Activated CD8-positive, alpha-beta memory T cell treated with anti-CD3 and anti-CD28 coated beads, Interleukin-2, amount 50 U/mL, for 1 hour (primary cell): ENCODE data around the gene MZF1.
"Not testable (repeated sequence)": the region's sequence is repeated elsewhere in the genome, so short reads cannot be mapped to it uniquely, and the experiment has no call there.

Source experiments
- DNase-seq: peaks from one replicate; pipeline ENCODE4 v3.0.0-alpha.2; 2020; ENCODE audit errors: extremely low read depth

Gene MZF1

DNA sequence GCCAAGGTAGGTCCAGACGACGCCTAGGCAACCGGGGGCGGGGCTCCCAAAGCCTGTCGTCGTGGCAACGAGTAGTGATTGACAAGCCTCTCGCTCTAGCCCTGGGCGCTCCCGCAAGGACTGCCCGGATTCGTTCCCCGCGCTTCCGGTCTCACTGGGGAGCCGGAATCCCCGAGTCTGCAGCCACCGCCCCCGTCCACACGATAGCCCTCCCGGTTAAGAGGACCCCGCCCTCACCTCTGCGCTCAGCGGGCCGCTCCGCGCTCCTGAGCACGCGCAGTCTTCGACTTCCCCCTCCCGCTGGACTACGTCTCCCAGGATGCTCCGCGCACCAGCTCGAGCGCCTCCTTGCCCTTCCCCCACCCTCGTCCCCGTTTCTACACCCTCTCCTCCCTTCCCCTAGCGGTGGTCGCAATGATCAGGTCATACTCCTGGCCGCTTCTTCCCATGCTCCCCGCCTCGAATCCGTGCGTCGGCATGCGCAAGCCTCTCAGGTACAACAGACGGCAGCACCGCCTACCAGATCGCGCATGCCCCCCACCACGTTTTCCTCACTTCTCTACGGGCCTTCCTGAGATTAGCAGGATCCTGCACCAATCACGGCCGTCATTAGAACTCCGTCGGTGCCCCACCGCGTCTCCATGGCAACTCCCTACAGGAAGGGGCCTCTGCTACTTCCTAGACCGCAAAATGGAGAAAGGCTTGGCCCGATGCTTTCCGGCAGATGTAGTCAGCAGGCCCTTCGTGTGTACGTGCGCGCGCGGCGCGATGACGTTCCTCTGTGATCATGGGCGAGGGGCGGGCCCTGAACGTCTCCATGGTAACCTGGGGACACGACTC lies at the start of gene MZF1:
Gene MZF1 (minus strand): TSS at position 518 of the 840 bp plus-strand sequence. CDS start 1,946 bp downstream, outside the sequence.
- DNase-seq, result peak; percentile 100

DNA sequence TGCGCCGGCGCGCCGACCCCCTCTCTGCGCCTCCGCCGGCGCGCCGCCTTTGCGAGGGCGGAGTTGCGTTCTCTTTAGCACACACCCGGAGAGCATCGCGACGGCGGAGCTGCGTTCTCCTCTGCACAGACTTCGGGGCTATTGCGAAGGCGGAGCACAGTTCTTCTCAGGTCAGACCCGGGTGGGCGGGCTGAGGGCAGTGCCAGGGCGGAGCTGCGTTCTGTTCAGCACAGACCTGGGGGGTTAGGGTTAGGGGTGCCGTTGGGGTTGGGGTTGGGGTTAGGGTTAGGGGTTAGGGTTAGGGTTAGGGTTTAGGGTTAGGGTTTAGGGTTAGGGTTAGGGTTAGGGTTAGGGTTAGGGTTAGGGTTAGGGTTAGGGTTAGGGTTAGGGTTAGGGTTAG lies 34.1 kb upstream of the MZF1 start:
- not testable (repeated sequence) for DNase-seq

DNA sequence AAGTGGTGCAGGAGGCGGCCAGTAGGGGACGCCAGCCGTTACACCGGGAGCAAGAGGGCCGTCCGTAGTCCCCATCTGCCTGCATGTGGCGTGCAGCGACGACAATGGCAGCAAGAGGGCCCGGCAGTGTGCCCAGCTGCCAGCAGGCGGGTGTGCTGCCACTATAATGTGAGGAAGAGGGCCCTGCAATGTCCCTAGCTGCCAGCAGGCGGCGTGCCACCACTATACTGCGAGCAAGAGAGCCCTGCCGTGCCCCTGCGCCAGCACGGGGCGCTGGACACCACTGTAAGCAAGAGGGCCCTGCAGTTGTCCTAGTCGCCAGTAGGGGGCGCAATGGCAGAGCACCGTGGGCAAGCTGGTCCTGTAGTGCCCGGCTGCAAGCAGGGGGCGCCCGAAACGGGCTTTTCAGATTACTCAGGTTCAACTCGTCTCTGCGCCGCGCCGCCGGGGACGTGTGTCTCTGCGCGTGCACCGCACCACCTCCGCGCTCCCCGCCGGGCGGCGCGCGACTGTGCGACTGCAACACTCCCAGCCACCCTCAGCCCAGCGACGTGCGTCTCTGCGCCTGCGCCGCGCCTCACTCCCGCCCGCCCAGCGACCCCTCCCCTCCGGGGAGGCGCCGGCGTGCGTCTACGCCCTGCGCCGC lies 33.2 kb upstream of the MZF1 start:
- not testable (repeated sequence) for DNase-seq

DNA sequence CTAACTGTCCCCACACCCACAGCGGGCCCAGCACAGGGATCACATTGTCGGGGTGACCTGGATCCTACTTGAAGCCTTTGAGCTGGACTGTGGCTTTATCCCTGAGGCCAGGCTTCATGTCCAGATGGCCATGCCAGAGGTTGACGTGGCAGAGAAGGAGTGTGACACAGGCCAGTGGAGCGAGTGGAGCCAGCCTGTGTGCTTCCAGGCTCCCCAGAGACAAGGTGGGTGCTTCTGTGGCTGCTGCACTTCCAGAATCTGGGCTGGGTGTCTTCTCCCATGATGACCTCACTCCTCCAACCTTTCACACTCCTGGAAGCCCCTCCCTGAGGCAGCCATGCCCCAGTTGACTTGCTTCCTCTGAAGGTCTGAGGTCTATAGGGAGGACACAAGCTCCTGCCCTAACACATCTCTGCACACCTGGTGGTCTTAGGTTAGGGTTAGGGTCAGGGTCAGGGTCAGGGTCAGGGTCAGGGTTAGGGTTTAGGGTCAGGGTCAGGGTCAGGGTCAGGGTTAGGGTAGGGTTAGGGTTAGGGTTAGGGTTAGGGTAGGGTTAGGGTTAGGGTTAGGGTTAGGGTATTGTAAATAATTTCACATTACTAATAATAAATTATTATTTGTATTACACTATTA lies 13.1 kb upstream of the MZF1 start:
- no peak for DNase-seq

DNA sequence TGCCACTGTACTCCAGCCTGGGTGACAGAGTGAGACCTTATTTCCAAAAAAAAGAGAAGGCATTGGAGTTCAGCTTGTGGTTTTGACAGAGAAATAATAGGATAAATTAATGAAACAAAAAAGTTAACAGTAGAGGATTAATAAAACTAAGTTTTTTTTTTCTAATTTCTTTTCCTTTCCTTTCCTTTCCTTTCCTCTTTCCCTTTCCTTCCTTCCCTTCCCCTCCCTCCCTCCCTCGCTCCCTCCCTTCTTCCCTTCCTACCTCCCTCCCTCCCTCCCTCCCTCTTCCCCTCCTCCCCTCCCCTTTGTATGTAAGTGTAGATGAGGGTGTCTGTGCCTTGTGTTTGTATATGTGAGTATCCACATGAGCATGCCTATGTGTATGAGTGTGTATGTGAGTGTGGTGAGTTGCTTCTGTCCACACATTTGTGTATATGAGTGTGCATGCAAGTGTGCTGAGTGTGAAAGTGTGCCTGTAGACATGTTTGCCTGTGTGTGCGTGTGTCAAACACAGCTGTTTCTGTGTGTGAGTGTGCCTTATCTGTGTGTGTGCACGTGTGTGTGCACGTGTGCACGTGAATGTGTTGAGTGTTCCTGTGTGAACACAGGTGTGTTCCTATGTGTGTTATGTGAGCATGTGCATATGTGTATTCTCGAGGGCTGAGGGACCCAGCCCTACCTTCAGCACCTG lies 12.5 kb upstream of the MZF1 start:
- no peak for DNase-seq

DNA sequence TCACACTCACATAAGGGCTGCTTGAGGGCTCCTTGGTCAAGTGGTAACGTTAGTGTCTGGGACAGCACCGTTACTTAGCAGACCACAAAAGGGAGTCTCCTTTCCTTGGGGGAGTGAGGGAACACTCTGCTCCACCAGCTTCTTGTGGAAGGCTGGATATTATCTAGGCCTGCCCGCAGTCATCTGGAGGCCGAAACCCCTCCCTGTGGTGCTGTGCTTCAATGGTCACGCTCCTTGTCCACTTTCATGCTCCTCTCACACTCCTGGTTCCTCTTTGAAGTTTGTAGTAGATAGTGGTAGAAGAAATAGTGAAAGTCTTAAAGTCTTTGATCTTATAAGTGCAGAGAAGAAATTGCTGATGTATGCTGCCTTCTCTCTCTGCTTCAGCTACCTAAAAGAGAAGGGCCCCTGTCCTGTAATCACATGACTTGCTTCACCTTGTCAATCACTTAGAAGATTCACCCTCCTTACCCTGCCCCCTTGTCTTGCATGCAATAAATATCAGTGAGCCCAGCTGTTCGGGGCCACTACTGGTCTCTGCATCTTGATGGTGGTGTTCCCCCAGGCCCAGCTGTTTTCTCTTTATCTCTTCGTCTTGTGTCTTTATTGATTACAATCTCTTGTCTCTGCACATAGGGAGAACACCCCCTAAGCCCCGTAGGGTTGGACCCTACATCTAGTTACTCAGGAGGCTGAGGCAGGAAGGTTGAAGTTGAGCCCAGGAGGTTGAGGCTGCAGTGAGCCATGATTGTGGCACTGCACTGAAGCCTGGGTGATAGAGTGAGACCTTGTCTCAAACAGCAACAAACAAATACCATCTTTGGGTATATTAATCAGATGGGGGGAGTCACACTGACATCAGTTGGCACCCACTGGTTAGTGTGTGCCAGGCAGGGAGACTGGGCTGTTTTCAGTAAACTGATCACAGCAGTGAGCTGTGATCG lies 11.6 kb upstream of the MZF1 start:
- DNase-seq, result no peak

DNA sequence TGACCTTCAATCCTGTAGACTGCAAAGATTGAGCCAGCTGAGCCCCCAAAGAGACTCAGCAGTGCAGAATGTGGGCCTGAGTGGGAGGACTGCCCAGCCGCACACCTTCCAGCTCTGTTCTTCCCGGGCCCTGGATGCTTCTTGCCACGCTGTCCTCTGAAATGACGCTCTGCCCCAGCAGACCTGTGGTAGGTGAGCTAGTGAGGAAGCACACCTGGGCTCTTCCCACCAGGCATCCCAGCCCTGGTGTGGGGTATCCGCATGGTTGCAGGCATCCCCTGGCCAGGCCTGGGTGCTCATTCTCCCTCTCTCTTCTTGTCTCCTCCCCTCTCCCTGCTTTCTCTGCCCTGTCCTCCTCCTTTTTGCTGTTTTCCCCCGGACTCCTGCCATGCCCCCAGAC lies 9.8 kb upstream of the MZF1 start:
- no peak for DNase-seq

DNA sequence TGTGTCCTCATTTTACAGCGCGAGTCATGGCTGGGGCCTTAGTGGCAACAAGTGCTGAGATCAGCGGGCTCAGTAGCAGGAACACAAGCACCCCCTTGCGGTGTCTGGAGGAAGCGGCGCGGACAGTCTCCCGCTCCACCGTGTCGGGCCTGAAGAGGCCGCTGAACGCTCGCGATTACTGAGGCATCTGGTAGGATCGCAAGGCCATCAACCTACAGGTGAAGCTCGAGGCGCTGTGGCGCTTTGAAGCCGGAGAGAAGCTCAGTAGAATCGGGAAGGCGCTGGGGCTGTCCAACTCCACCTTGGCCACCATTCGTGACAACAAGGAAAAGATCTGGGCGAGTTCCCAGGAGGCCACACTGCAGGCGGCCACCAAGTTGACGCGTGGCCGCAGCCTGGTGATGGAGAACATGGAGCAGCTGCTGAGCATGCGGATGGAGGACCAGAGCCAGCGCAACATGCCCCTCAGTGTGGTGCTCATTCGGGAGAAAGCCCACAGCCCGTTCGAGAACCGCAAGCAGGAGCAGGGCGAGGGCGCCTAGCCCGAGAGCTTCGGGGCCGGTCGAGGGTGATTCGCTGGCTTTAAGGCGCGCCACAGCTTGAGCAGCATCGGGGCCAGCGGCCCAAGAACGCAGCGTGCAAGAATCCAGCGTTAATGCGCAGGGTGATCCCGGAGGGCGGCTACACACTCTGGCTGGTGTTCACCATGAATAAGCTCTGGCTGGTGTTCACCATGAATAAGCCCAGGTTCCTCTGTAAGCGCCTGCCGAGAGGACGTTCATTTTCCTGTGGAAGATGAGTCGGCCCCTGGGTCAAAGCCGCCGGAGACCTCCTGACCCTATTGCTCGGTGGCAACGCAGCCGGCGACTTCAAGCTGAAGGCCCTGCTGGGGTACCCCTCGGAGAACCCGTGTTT lies 8.3 kb upstream of the MZF1 start:
- peak; percentile 73 for DNase-seq

DNA sequence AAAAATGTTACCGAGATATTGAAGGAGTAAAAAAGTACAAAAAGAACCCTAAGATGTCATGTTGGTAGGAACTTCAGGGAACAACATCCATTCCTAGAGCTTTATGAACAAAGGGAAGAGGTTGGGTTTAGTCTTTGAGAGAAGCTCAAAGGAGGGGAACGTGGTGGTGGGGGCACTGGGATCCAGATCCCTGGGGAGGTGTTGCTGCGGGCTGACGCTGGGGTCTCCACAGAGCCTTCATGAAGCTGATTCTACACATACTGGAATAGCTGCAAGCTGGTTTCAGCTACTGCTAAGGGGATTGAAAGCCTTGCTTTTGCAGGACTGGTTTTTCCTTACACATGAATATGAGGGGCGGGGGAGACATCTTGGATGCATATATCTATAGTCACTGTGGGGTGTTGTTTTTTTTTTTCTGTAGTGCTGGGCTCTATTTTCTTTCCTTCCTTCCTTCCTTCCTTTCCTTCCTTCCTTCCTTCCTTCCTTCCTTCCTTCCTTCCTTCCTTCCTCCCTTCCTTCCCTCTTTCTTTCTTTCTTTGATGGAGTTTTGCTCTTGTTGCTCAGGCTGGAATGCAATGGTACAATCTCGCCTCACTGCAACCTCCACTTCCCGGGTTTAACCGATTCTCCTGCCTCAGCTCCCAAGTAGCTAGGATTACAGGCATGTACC lies 6.5 kb upstream of the MZF1 start:
- no peak for DNase-seq

DNA sequence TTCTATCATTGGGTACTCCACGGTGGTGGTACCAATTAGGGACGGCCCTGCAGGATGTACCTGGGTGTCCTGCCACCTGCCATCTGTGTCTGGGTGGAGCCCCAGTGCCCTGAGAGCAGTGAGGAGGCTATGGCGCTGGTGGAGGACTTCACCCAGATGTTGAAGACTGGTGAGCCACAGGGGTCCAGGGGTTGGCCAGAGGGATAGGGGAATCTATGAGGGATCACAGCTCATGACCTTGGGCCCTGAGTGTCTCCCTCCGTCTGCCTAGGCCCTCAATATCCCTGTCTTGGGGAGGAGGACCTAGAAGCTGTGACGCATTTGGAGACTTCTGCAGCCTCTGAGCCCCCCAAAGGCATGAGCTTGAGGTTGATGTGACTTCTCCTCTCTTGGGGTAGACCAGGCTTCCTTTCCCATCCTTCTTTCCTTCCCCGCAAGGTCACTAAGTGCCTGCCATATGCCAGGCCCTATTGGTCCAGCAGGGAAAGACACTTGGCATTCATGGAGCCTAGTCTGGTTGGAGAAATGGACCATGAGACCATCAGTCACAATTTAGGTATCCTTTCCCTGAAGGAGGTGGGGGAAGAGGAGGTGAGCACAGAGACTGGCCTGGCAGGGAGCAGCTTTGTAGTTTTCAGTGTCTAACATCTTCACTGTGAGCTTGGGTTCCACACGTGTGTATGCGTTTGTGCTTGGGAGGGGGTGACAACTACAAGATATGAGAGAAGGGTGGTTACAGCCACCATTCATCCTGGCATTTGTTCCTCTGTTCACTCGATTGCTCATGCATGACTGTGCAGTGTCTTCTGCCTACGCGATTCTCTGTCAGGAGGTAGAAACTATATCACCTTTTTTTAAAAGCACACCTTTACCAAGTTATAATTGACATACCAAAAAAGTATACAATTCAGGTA lies 5.1 kb upstream of the MZF1 start:
- no peak for DNase-seq

DNA sequence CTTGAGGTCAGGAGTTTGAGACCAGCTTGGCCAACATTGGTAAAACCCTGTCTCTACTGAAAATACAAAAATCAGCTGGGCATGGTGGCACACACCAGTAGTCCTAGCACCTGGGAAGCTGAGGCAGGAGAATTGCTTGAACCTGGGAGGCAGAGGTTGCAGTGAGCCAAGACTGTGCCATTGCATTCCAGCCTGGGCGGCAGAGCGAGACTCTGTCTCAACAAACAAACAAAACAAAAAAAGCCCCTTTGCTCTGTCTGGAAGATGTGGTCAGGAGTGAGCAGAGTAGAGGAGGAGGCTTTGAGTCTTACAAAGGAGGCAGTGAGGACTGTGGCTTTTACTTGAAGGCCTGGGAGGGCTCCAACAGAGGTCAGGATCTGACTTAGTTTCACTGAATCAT lies 4.4 kb upstream of the MZF1 start:
- DNase-seq, result not testable (repeated sequence)

DNA sequence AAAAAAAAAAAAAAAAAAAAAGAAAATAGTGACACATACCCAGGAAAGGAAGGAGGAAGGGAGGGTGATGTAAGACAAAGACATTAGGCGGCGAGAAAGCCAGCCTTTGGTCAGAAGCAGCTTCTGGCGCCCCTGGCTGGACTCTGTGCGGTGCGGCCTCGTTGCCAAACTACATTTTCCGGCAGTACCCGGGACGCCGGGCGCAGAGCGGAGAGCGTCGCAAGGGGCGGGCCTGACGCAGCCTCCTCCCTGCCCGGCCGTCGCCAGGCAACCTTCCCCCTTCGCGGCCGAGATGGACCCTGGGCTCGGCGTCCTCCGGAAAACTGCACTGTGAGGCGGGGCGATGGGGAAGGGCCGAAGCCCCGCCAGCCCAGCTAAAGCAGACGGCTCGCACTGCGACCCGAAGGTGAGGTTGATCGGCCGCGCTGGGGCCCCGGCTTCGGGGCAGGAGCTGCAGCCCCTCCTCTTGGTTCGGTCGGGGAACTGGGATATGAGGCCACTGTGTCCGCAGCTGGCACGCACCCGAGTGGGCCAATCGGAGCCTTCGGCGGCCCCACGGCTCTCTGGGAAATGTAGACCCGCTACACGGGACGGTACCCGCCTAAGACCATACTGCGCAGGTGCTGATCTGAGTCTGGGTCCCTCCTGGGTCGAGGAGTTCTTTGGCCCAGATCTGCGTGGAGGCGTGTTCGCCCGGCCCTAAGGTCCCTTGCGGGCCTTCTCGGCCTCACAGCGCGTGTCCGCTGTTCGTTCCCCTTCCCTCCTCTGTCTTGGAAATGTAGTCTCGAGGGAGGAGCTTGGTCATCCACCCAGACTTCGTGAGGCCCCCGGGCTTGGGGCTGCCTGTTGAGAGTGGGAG lies 2.3 kb upstream of the MZF1 start:
- DNase-seq, result peak; percentile 28

DNA sequence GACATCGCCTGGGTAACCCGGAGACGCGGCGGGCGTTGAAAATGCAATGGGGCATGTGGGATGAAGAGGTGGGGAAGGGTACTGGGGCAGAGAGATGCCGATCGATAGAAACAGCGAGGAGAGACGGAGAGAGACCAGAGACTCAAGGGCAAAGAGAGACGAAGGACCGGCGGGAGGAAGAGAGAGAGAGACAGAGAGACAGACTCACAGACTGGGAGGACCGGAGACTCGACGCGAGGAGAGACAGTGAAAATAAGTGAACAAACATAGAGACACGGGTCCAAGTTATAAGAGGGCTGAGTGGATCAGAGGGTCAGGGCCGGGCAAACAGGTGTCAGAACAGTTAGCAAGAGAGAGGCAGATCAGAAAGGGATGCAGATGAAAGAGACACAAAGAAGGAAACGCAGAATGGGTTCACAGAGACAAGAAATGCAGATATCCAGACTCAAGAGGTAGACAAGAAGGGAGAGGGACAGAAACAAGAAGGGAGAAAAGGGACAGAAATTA lies 576 bp upstream of the MZF1 start:
- no peak for DNase-seq

DNA sequence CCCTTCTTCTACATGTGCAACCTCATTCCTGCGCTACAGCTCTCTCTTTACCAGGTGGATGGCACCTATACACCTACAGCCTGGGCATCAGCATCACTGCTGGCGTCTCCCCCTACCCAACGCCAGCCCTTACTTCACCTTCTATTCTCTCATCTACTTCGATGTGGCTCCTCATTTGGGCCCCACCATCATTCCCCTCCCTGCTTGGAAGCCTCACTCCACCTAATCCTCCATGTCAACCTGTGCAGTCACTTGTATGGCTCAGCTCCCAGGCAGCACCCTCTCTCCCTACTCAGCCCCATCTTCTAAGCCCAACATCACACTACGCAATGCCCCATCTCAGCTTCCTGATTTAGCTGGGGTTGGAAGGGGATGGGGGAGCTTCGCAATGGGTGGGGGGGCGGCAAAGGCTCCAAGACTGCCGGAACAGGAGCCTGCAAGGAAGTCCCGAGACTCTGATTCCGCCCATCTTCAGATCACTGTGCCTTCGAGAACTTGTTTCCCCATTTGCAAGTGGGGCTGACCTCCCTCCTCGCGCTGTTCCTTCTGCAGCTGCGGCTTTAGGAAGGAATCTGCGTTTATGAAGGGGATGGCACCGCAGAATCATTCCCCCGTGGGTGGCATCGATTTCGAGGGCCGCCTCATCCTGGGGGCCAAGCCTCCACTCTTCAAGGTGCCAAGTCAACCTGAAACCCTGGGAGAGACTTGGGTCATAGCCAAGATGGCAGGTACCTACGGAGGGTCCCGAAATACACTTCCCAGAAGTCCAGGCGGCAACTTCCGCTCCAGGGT lies 913 bp downstream of the MZF1 start:
- DNase-seq, result no peak

DNA sequence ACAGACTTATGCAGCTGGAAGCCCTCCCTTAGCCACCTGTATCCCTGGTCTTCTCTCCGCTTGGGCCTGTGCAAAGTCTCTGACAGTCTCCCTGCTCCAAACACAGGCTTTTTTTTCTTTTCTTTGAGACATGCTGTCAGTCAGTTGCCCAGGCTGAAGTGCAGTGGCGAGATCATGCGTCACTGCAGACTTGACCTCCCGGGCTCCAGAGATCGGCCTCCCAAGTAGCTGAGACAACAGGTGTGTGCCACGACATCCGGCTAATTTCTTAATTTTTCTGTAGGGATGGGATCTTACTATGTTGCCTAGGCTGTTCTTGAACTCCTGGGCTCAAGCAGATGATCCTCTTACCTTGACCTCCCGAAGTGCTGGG lies 1.6 kb downstream of the MZF1 start:
- no peak for DNase-seq

DNA sequence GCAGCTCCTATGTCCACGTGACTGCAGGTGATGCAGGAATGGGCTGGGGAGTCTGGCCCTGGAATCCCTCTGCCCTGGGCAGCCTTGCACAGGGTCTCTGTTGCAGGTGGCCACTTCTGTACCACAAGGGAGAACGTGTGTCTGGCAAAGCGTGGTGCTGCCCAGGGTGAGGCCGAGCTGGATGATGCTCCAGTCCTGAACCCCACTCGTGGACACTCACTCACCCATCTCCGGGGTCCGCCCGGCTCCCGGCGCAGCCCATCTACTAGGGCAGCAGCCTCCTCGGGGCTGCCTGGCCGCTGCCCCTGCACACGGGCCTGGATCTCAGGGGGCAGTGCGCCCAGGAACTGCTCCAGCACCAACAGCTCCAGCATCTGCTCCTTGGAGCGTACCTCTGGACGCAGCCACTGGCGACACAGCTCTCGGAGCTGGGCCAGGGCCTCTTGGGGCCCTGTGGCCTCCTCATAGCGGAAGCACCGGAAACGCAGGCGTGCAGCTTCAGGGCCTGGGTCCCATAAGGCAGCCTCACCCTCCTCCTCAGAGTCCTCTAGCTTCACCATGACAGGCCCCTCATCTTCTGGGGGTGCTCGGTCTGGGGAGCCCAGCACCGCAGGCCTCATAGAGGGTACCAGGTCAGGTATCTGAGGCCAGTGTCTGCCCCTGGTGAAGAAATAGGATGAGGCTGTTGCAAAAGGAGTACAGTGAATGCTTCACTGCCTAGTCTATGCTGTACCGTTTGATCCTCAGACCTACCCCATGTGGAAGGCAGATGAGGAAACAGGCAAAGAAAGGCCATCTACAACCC lies 2.2 kb downstream of the MZF1 start:
- no peak for DNase-seq
